Body of pancreas (tissue), 4 donors: ENCODE data around the gene MS4A8.

ENCODE experiments used
- CTCF ChIP-seq, 7 experiments: fragments of 450-650 bp in 4 of 7; fragments of 200-600 bp in 3 of 7; sonication (generic) in 3 of 7; IDR thresholded peaks; one replicate each; pipeline ENCODE4 v1.5.1; 2016 to 2019; ENCODE audit warnings: antibody characterized with exemption in 7 of 7
- POLR2A ChIP-seq, 3 donors: fragments of 450-650 bp; IDR thresholded peaks; one replicate each; pipeline ENCODE4 v1.6.1; 2016; ENCODE audit warnings: antibody characterized with exemption in 3 of 3, mild to moderate bottlenecking in 2 of 3

- TF ChIP-seq CTCF (IDR thresholded peaks at IDR 0.05) (no peak), POLR2A (IDR thresholded peaks at IDR 0.05) (no peak)
Measured at GRCh38 chr11:60748225-60748624, 48.8 kb downstream of the MS4A8 start.
